Gastrocnemius medialis (tissue), 4 donors: ENCODE measurements around the gene NRSN1. TPM values are rescaled to one million over a fixed set of nuclear protein-coding genes. Genes with fewer than 3 reads are reported as not detected.

Experiments
- ATAC-seq, 2 donors: fragments of 150-250 bp; one replicate each; pipeline ENCODE4 v1.9.1; 2016
- DNase-seq, 2 donors: peaks; one replicate each; pipeline ENCODE4 v3.0.0-alpha.2; 2019
- H3K27ac ChIP-seq, 4 donors: fragments of 200-600 bp; sonication (generic); 1 replicate in 1 of 4; 2 replicates in 3 of 4; pipeline ENCODE4 v1.5.1; 2016 to 2018; ENCODE audit warnings: mild to moderate bottlenecking in 2 of 4, moderate library complexity in 1 of 4
- H3K27me3 ChIP-seq, 3 donors: fragments of 200-600 bp; sonication (generic) in 2 of 3; 1 replicate in 1 of 3; 2 replicates in 2 of 3; pipeline versions ENCODE4 v1.5.1 to v1.6.0; 2016 to 2019; ENCODE audit warnings: mild to moderate bottlenecking in 1 of 3, moderate library complexity in 1 of 3
- H3K36me3 ChIP-seq, 2 donors: fragments of 200-600 bp; sonication (generic) in 1 of 2; one replicate each; pipeline ENCODE4 v1.5.1; 2017 to 2018
- H3K4me1 ChIP-seq, 2 donors: fragments of 200-600 bp; sonication (generic) in 1 of 2; one replicate each; pipeline ENCODE4 v1.5.1; 2016 to 2017; ENCODE audit warnings: mild to moderate bottlenecking in 2 of 2
- H3K4me3 ChIP-seq, 4 donors: fragments of 200-600 bp; sonication (generic) in 3 of 4; 1 replicate in 1 of 4; 2 replicates in 3 of 4; pipeline ENCODE4 v1.5.1; 2016 to 2019; ENCODE audit warnings: mild to moderate bottlenecking in 2 of 4
- H3K9me3 ChIP-seq, 3 donors: fragments of 200-600 bp; sonication (generic) in 2 of 3; 1 replicate in 1 of 3; 2 replicates in 2 of 3; pipeline ENCODE4 v1.5.1; 2016 to 2019
- CTCF ChIP-seq, 5 experiments: fragments of 450-650 bp in 3 of 5; fragments of 200-600 bp in 2 of 5; sonication (generic) in 2 of 5; IDR thresholded peaks in 4 of 5; conservative IDR thresholded peaks in 1 of 5; 1 replicate in 4 of 5; 2 replicates in 1 of 5; pipeline ENCODE4 v1.5.1; 2016 to 2019; ENCODE audit warnings: antibody characterized with exemption in 5 of 5, mild to moderate bottlenecking in 3 of 5, moderate library complexity in 3 of 5
- POLR2A ChIP-seq, 2 donors: fragments of 450-650 bp; IDR thresholded peaks; one replicate each; pipeline ENCODE4 v1.6.1; 2017; ENCODE audit warnings: antibody characterized with exemption in 2 of 2, mild to moderate bottlenecking in 2 of 2, moderate library complexity in 2 of 2
- in situ Hi-C, 4 donors: fragments of 200-750 bp; cut with MboI; loops; one replicate each; pipeline versions ENCODE4 v1.15.0 to v1.8.0; 2017; ENCODE audit warnings: low sequenced_read_pairs in 4 of 4
- intact Hi-C: fragments of 100-400 bp; cut with DNase I; formaldehyde crosslinking; loops from one replicate; pipeline ENCODE4 v1.15.1; 2023; ENCODE audit warnings: low total_unique reads
- total RNA-seq, 4 donors: library from RNA; depleted of rRNA; stranded (reverse); fragments of >200 nt; gene quantifications; one replicate each; pipeline versions ENCODE4 v1.1.0 to v1.2.3, GENCODE V29; 2016

Gene NRSN1
- total RNA-seq, 4 donors from 2014 or later, result not detected

GRCh38 chr6:24183584-24183983 lies 57.6 kb downstream of the NRSN1 start:
- Histone ChIP-seq H3K4me1 (no peaks in the 10 kb centered on the region), H3K27me3 (no peaks in the 10 kb centered on the region), H3K9me3 (no peaks in the 10 kb centered on the region), H3K36me3 (no peaks in the 10 kb centered on the region), H3K27ac (no peak overlapping the region), H3K4me3 (no peak overlapping the region)
- ATAC-seq, result no peak
- no peak for DNase-seq
- intact Hi-C loops, result no loop called here
- TF ChIP-seq CTCF (IDR thresholded peaks at IDR 0.05 in 4 of 5, conservative IDR thresholded peaks at IDR 0.05 in 1 of 5), result no peak
- no peak for TF ChIP-seq POLR2A (IDR thresholded peaks at IDR 0.05)
- in situ Hi-C loops, result no loop called here

- intact Hi-C loops (no loop called here), in situ Hi-C loops (no loop called here)
- TF ChIP-seq POLR2A (IDR thresholded peaks at IDR 0.05) (no peak), CTCF (IDR thresholded peaks at IDR 0.05 in 4 of 5, conservative IDR thresholded peaks at IDR 0.05 in 1 of 5) (no peak)
- Histone ChIP-seq H3K4me3 (no peak overlapping the region), H3K9me3 (no peaks in the 10 kb centered on the region), H3K4me1 (no peaks in the 10 kb centered on the region), H3K27ac (no peak overlapping the region), H3K36me3 (no peaks in the 10 kb centered on the region), H3K27me3 (no peaks in the 10 kb centered on the region)
- ATAC-seq (no peak), DNase-seq (no peak)
These were observed 60.3 kb downstream of the NRSN1 start for GRCh38 chr6:24186349-24186748.

GRCh38 chr6:24187965-24188577 lies 62.1 kb downstream of the NRSN1 start:
- Histone ChIP-seq H3K27me3 (no peaks in the 10 kb centered on the region), H3K9me3 (no peaks in the 10 kb centered on the region), H3K4me1 (no peaks in the 10 kb centered on the region), H3K27ac (no peak overlapping the region), H3K4me3 (no peak overlapping the region), H3K36me3 (no peaks in the 10 kb centered on the region)
- no peak for TF ChIP-seq CTCF (IDR thresholded peaks at IDR 0.05 in 4 of 5, conservative IDR thresholded peaks at IDR 0.05 in 1 of 5)
- no peak for TF ChIP-seq POLR2A (IDR thresholded peaks at IDR 0.05)
- ATAC-seq, result no peak
- DNase-seq, result no peak
- intact Hi-C loops (no loop called here), in situ Hi-C loops (no loop called here)

GRCh38 chr6:24188578-24189080 lies 62.6 kb downstream of the NRSN1 start:
- intact Hi-C loops (no loop called here), in situ Hi-C loops (no loop called here)
- Histone ChIP-seq H3K27ac (no peak overlapping the region), H3K4me3 (no peak overlapping the region), H3K4me1 (no peaks in the 10 kb centered on the region), H3K9me3 (no peaks in the 10 kb centered on the region), H3K27me3 (no peaks in the 10 kb centered on the region), H3K36me3 (no peaks in the 10 kb centered on the region)
- ATAC-seq (no peak), DNase-seq (no peak)
- TF ChIP-seq CTCF (IDR thresholded peaks at IDR 0.05 in 4 of 5, conservative IDR thresholded peaks at IDR 0.05 in 1 of 5), result no peak
- TF ChIP-seq POLR2A (IDR thresholded peaks at IDR 0.05), result no peak

- Histone ChIP-seq H3K9me3 (no peaks in the 10 kb centered on the region), H3K27ac (no peak overlapping the region), H3K4me3 (no peak overlapping the region), H3K27me3 (no peaks in the 10 kb centered on the region), H3K36me3 (no peaks in the 10 kb centered on the region), H3K4me1 (no peaks in the 10 kb centered on the region)
- ATAC-seq (no peak), DNase-seq (no peak)
- in situ Hi-C loops (no loop called here), intact Hi-C loops (no loop called here)
- no peak for TF ChIP-seq CTCF (IDR thresholded peaks at IDR 0.05 in 4 of 5, conservative IDR thresholded peaks at IDR 0.05 in 1 of 5)
- TF ChIP-seq POLR2A (IDR thresholded peaks at IDR 0.05), result no peak
These were observed 65.3 kb downstream of the NRSN1 start for GRCh38 chr6:24191346-24191745.
